Heart right ventricle (tissue), 16 donors: ENCODE data around the gene KLF7. TPM values are rescaled to one million over a fixed set of nuclear protein-coding genes. Genes with fewer than 3 reads are reported as not detected.

Experiments
- ATAC-seq, 8 donors: fragments of 200-7000 bp; cut with Tn5 transposase; one replicate each; pipeline ENCODE4 v1.9.1; 2020; ENCODE audit warnings: mild to moderate bottlenecking in 8 of 8, moderate library complexity in 8 of 8, moderate number of reproducible peaks in 1 of 8
- DNase-seq, 2 donors: peaks; one replicate each; pipeline ENCODE4 v3.0.0-alpha.2; 2020
- H3K27ac ChIP-seq, 10 donors: fragments of 200-600 bp; sonication (generic) in 2 of 10; one replicate each; pipeline versions ENCODE4 v1.5.0 to v1.8.0; 2020 to 2022; ENCODE audit warnings: mild to moderate bottlenecking in 3 of 10
- H3K27me3 ChIP-seq, 7 donors: fragments of 200-600 bp; one replicate each; pipeline ENCODE4 v1.8.0; 2021 to 2022; ENCODE audit warnings: mild to moderate bottlenecking in 2 of 7
- H3K36me3 ChIP-seq, 9 donors: fragments of 200-600 bp; sonication (generic) in 1 of 9; one replicate each; pipeline versions ENCODE4 v1.5.0 to v1.8.0; 2020 to 2022; ENCODE audit warnings: mild to moderate bottlenecking in 2 of 9
- H3K4me1 ChIP-seq, 9 donors: fragments of 200-600 bp; sonication (generic) in 1 of 9; one replicate each; pipeline versions ENCODE4 v1.5.0 to v1.8.0; 2020 to 2022; ENCODE audit warnings: mild to moderate bottlenecking in 4 of 9
- H3K4me3 ChIP-seq, 10 donors: fragments of 200-600 bp; sonication (generic) in 2 of 10; one replicate each; pipeline versions ENCODE4 v1.5.0 to v1.8.0; 2020 to 2022; ENCODE audit warnings: mild to moderate bottlenecking in 7 of 10, moderate library complexity in 2 of 10
- H3K9me3 ChIP-seq, 11 donors: fragments of 200-600 bp in 10 of 11; sonication (generic) in 2 of 11; one replicate each; pipeline versions ENCODE4 v1.5.0 to v1.8.0; 2013 to 2022; ENCODE audit warnings: mild to moderate bottlenecking in 2 of 11, control low read depth in 1 of 11, moderate library complexity in 1 of 11
- CTCF ChIP-seq, 9 donors: fragments of 200-600 bp; sonication (generic) in 2 of 9; IDR thresholded peaks; one replicate each; pipeline versions ENCODE4 v1.5.0 to v1.8.0; 2021 to 2022; ENCODE audit warnings: antibody characterized with exemption in 9 of 9, mild to moderate bottlenecking in 5 of 9, moderate library complexity in 1 of 9
- WGBS, 2 donors: extraction: QIAGEN DNeasy Blood & Tissue Kit; methylation state at CpG; one replicate each; pipeline ENCODE4 v1.1.7; 2013; ENCODE audit warnings: inconsistent platforms in 1 of 2; 5-methylcytosine and 5-hydroxymethylcytosine counted together
- intact Hi-C, 10 donors: fragments of 100-400 bp; cut with DNase I; formaldehyde crosslinking; loops; one replicate each; pipeline versions ENCODE4 v1.11.1 to v1.14.2; 2022
- polyA plus RNA-seq, 2 donors: library from polyadenylated mRNA; stranded (reverse); fragments of 200-250 nt; gene quantifications; one replicate each; pipeline ENCODE4 v1.2.3, GENCODE V29; 2013
- total RNA-seq, 10 donors: library from RNA; stranded (reverse); fragmentation: NEBNext Ultra II Directional in 3 of 10; extraction: Animal tissue kit (Norgen Biotek cat#: 25700) in 3 of 10; gene quantifications; one replicate each; pipeline versions ENCODE4 v1.2.1 to v1.2.4, GENCODE V29; 2021 to 2023
- donor health status: Arrhythmogenic right ventricular cardiomyopathy.
- donor health status: ischemic (EF 13 %, LVEDD 7.1; RV severe dilation, severe dysfunction).
- donor health status: healthy with polysubstance abuse.
- donor health status: DM: no; HTN: yes; CAD: no.
- donor health status: DM: no; HTN: no; CAD: no.
- donor health status: ischemic (EF 25% LVEDD 6.9; RV normal size, moderate dysfunction).
- donor health status: ischemic (EF 25% LVEDD 5.7; RV mildly dilated, moderate dysfunction).
- donor health status: healthy.
- donor health status: DM: yes; HTN: yes; CAD: no.
- donor health status: Ischemic cardiomyopathy.
- donor health status: ischemic (EF 35%, LVEDD 5.7; RV mildly dilated, moderate dysfunction).
- donor health status: nonischemic (EF 11% LVEDD 7.7; RV severe dilation, severe dysfunction).
- donor health status: DM: yes; HTN: yes; CAD: no.
- donor health status: PGD.
- donor health status: ischemic (EF 29% LVEDD 5.4; RV normal size, mild dysfunction).
- donor health status: nonischemic (EF 23%, LVEDD 6.1; RV moderate dilation, normal function).

The KLF7 gene
- total and polyA plus RNA-seq, 12 donors = 5.0 to 51.8 (median 27.9) TPM

GRCh38 chr2:207143215-207144172 is 22.3 kb downstream of the KLF7 start:
- peaks cover 29 to 100% (median 97%) of the 10 kb centered on the region in 9 donors for H3K4me1 ChIP-seq
- H3K9me3 ChIP-seq = no peaks in the 10 kb centered on the region
- DNase-seq (peak; percentile 72 to 80), ATAC-seq (peak; percentile 77 to 91 (median 87))
- H3K27me3 ChIP-seq = no peaks in the 10 kb centered on the region
- intact Hi-C loops = loop anchor here in 5 of 10 donors (1.0 to 10.0 kb wide), 5 partner anchors 23 to 195 kb away; no protein-coding TSS in a partner anchor
- H3K27ac ChIP-seq = peak overlapping the region; percentile 69 to 94 (median 88)
- WGBS, 2 donors = 14 to 15% methylated on average over 13 of the region's 13 CpGs
- peak overlapping the region in 8 of 10 donors; percentile 6 to 44 (median 28) for H3K4me3 ChIP-seq
- H3K36me3 ChIP-seq = peaks cover 0 to 22% (median 0%) of the 10 kb centered on the region in 9 donors
- no peak for TF ChIP-seq CTCF (IDR thresholded peaks at IDR 0.05)

GRCh38 chr2:207142461-207142860 is 23.3 kb downstream of the KLF7 start:
- peak in 1 of 2 donors; percentile 47 for DNase-seq
- H3K4me1 ChIP-seq = peaks cover 25 to 100% (median 97%) of the 10 kb centered on the region in 9 donors
- H3K36me3 ChIP-seq = peaks cover 0 to 22% (median 0%) of the 10 kb centered on the region in 9 donors
- peak overlapping the region in 5 of 10 donors; percentile 23 to 44 (median 34) for H3K4me3 ChIP-seq
- ATAC-seq = peak; percentile 31 to 64 (median 54)
- intact Hi-C loops = loop anchor here in 4 of 10 donors (2.0 to 10.0 kb wide), 4 partner anchors 45 to 196 kb away; no protein-coding TSS in a partner anchor
- 19 to 24% methylated on average over 3 of the region's 3 CpGs for WGBS, 2 donors
- peak overlapping the region; percentile 69 to 94 (median 88) for H3K27ac ChIP-seq
- no peaks in the 10 kb centered on the region for H3K27me3 ChIP-seq
- TF ChIP-seq CTCF (IDR thresholded peaks at IDR 0.05) = peak in 4 of 9 donors; percentile 39 to 54 (median 46)
- H3K9me3 ChIP-seq = no peaks in the 10 kb centered on the region

- Histone ChIP-seq H3K36me3 (peaks cover 0 to 19% (median 0%) of the 10 kb centered on the region in 9 donors), H3K27ac (peak overlapping the region; percentile 69 to 94 (median 88)), H3K4me1 (peaks cover 30 to 100% (median 98%) of the 10 kb centered on the region in 9 donors), H3K27me3 (no peaks in the 10 kb centered on the region), H3K9me3 (no peaks in the 10 kb centered on the region), H3K4me3 (no peak overlapping the region)
- DNase-seq = no peak
- no peak for ATAC-seq
- WGBS, 2 donors = 42 to 53% methylated on average over 2 of the region's 2 CpGs
- intact Hi-C loops = loop anchor here in 3 of 10 donors (5.0 to 10.0 kb wide), 3 partner anchors 44 to 57 kb away; no protein-coding TSS in a partner anchor
- TF ChIP-seq CTCF (IDR thresholded peaks at IDR 0.05) = no peak
Measured at GRCh38 chr2:207141386-207141785, 24.4 kb downstream of the KLF7 start.

- TF ChIP-seq CTCF (IDR thresholded peaks at IDR 0.05) = no peak
- ATAC-seq (no peak), DNase-seq (no peak)
- Histone ChIP-seq H3K27ac (peak overlapping the region in 8 of 10 donors; percentile 7 to 94 (median 91)), H3K36me3 (peaks cover 0 to 7% (median 0%) of the 10 kb centered on the region in 9 donors), H3K27me3 (no peaks in the 10 kb centered on the region), H3K4me1 (peaks cover 37 to 100% (median 98%) of the 10 kb centered on the region in 9 donors), H3K9me3 (no peaks in the 10 kb centered on the region), H3K4me3 (no peak overlapping the region)
- intact Hi-C loops = loop anchor here in 3 of 10 donors (5.0 to 10.0 kb wide), 3 partner anchors 43 to 55 kb away; no protein-coding TSS in a partner anchor
Measured at GRCh38 chr2:207140265-207140664, 25.5 kb downstream of the KLF7 start.
